CD4-positive, alpha-beta T cell treated with Interleukin-1 beta for 1 hour (primary cell): Measurements from ENCODE around the gene ALK.

Experiments used
- DNase-seq, 2 donors: peaks; one replicate each; pipeline ENCODE4 v3.0.0-alpha.2; 2020 to 2022

The ALK gene

GRCh38 chr2:29787473-29788465 lies 133.6 kb downstream of the ALK start:
- no peak for DNase-seq

DNA sequence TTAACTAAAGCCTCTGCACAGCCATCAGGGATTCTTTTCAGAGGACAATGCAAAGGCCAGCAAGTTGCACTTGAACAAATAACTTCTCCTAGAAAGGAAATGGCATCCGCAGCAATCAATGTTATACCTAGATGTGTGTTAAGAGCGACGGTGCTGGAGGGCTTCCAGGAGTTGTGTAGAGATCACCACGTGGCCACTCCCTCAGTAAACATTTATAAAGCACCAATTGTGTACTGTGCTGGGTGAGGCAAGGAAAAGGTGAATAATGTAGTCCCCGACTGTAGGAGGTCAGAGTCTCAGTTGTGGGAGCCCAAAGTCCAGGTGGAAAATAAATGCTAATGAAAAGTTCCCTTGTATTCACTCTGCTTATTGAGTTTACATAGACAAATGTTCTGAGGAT lies 135.0 kb downstream of the ALK start:
- no peak for DNase-seq

GRCh38 chr2:29783666-29784065 lies 137.7 kb downstream of the ALK start:
- no peak for DNase-seq

GRCh38 chr2:29782549-29783458 lies 138.6 kb downstream of the ALK start:
- DNase-seq = no peak

- no peak for DNase-seq
Observed at GRCh38 chr2:29782087-29782486, 139.3 kb downstream of the ALK start.

- no peak for DNase-seq
Observed at GRCh38 chr2:29780906-29781305, 140.5 kb downstream of the ALK start.

GRCh38 chr2:29777161-29777560 lies 144.2 kb downstream of the ALK start:
- DNase-seq = no peak

DNA sequence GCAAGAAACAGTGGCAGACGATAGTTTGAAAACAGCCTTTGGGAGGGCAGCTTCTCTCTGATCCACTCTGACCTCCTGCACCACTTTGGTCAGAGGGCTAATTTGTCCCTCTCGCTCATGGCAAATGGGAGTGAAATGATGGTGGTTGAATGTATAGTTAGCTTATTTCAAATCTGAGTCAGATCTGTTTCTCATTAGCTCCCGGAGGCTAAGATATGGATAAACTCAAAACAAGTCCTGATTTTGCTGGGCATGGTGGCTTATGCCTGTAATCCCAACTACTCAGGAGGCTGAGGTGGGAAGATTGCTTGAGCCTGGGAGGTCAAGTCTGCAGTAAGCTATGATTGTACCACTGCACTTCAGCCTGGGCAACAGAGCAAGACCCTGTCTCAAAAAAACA lies 145.0 kb downstream of the ALK start:
- no peak for DNase-seq

GRCh38 chr2:29775937-29776336 lies 145.4 kb downstream of the ALK start:
- DNase-seq = no peak

DNA sequence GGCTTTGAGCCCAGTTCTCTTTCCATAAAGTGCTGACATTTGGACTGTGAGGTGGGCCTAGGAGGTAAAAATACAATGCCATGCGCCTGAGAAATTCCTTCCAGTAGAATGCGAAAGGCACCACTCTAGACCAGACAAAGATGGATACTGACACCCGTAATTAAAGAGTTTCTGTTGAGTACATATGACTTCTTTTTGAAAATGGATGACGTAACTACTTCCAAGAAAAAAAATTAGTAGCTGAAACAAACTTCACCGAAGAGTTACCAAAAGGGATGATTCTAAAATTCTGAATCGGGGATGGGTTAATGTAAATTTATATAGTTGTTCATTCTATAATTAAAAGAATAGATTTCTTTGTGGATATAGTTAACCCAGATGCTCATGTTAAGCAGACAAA lies 146.8 kb downstream of the ALK start:
- no peak for DNase-seq

GRCh38 chr2:29770846-29771245 lies 150.5 kb downstream of the ALK start:
- no peak for DNase-seq

- no peak for DNase-seq
Observed at GRCh38 chr2:29769847-29770246, 151.5 kb downstream of the ALK start.

- no peak for DNase-seq
Observed at GRCh38 chr2:29767606-29768335, 153.6 kb downstream of the ALK start.

GRCh38 chr2:29766191-29766590 lies 155.2 kb downstream of the ALK start:
- DNase-seq = no peak

GRCh38 chr2:29765721-29766120 lies 155.7 kb downstream of the ALK start:
- no peak for DNase-seq

GRCh38 chr2:29763371-29763770 lies 158.0 kb downstream of the ALK start:
- DNase-seq = no peak

DNA sequence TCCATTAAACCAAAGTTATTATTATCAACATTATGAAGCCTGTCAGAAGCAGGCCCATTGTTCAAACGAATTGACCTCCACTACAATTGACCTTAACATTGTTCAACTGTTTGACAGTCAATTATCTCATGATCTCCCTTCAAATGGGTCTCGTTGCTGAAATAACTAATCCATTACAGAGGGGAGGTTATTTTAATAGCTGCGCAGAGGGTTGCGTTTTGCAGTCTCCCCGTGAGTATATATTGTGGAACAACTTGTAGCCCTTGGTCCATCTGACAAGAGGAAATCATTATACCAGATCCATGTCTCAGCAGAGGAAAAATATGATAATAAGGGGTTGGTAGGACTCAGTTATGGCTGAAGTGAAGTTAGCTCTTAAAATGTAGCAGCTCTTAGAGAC lies 159.1 kb downstream of the ALK start:
- no peak for DNase-seq

- DNase-seq = no peak
Observed at GRCh38 chr2:29761278-29761677, 160.1 kb downstream of the ALK start.

DNA sequence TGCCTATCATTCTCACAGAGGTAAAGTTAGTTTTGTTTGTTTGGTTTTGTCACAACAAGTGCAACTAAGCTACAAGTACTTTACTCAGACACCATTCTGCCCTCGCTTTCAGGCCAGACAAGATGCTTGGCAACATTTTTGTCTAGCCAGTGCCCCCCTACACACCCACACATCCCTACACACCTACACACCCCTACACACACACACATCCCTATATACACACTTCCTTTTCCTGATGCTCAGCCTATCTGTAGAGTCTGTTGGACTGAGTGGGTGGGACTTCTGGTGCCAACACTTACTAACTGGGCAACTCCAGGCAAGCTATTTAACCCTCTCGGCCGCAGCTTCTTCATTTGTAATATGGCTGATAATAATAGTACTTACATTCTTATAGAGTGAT lies 161.4 kb downstream of the ALK start:
- no peak for DNase-seq

- no peak for DNase-seq
Observed at GRCh38 chr2:29759360-29759759, 162.0 kb downstream of the ALK start.

DNA sequence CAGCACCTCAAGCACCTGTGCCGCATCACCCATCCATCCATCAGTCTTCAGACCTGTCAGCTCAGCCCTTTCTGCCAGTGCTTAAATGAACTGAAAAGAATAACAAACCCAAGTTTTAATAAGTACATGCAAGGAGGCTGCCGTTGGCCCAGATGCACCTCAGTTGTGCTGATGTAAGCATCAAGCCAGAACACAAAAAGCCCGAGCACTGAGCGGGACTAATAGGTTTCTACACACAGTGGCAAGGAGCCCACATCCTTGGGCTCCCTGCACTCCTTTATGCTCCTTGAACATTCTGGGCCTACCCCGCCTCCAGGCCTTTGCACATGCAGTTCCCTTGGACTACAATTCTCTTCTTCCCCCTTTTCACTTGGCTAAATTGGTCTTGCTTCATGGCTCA lies 165.6 kb downstream of the ALK start:
- DNase-seq = no peak

DNA sequence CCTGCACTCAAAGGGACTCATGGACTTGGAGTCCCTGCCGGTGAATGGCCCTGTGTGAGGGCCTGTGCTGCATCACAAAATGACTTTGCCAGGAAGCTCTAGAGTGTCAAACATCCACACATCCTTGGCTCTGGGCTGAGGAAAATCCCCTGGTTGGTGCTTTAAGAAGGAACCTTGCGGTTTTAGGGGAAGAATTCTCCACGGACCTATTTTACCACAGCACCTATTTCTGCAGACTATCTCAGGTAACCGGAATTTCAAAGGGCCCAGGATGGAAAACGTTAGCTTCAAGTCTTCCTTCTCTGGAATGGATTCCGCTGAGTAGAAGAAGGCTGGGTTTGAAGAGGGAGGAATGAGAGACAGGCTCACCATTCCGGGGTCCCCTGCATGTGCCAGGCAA lies 166.2 kb downstream of the ALK start:
- DNase-seq = no peak
